ENCODE results near the gene IL37. TPM values are rescaled to one million over a fixed set of nuclear protein-coding genes. Genes with fewer than 3 reads are reported as not detected.

Gene IL37
- total and polyA plus RNA-seq, 2 of the 13 experiments (the other 11 are each of a cell fraction or from before 2014, with no cell fraction given), result not detected

GRCh38 chr2:112938904-112939303, 27.9 kb downstream of the IL37 start (continued):
- no peak for TF ChIP-seq SMARCE1 (IDR thresholded peaks at IDR 0.05; ENCODE audit: borderline replicate concordance)

- DNase-seq (ENCODE audit: low spot score), result no peak
- CTCF ChIA-PET (ENCODE audit: low intra/inter-chr PET ratio, low total read pairs), result no interaction called here
Observed at GRCh38 chr2:112939425-112939824, 28.5 kb downstream of the IL37 start.

More at GRCh38 chr2:112939425-112939824, 28.5 kb downstream of the IL37 start:
- no peak overlapping the region for H3K4me3 ChIP-seq (replicated peaks in 1 of 3; ENCODE audit: insufficient read depth in 1 of 3, low read depth in 2 of 3, low read length in 3 of 3)
- H2AFZ ChIP-seq (ENCODE audit: low read length), result no peak overlapping the region
- no peaks in the 10 kb centered on the region for H3K79me2 ChIP-seq (ENCODE audit: insufficient read depth, low read length)
- no peak for TF ChIP-seq ZMAT3 (CRISPR knock-in tag; conservative IDR thresholded peaks at IDR 0.05)
- no peak for TF ChIP-seq SMARCE1 (IDR thresholded peaks at IDR 0.05; ENCODE audit: borderline replicate concordance)
- TF ChIP-seq ZSCAN21 (CRISPR knock-in tag; IDR thresholded peaks at IDR 0.05; ENCODE audit: borderline replicate concordance), result no peak
- TF ChIP-seq NRL (CRISPR knock-in tag; IDR thresholded peaks at IDR 0.05; ENCODE audit: borderline replicate concordance), result no peak
- TF ChIP-seq JARID2 (CRISPR knock-in tag; IDR thresholded peaks at IDR 0.05; ENCODE audit: insufficient replicate concordance), result no peak
- TF ChIP-seq ZNF687 (CRISPR knock-in tag; IDR thresholded peaks at IDR 0.05), result no peak
- TF ChIP-seq ZFP36 (IDR thresholded peaks at IDR 0.05; ENCODE audit: borderline replicate concordance, low read depth, low read length, partially characterized antibody), result no peak
- no peak for TF ChIP-seq ZNF510 (CRISPR knock-in tag; IDR thresholded peaks at IDR 0.05; ENCODE audit: low read depth)
- no peak for TF ChIP-seq GLMP (CRISPR knock-in tag; IDR thresholded peaks at IDR 0.05; ENCODE audit: borderline replicate concordance)
- no TSS peak for BruUV-seq (replicated peaks)
- WGBS (ENCODE audit: low lambda C conversion rate), result 44% methylated on average over 5 of the region's 5 CpGs
- H3K27me3 ChIP-seq (ENCODE audit: control insufficient read depth in 1 of 2, insufficient read depth in 2 of 2, low read length in 2 of 2), result no peaks in the 10 kb centered on the region; a peak in 2 of 5 replicates
- in situ Hi-C loops (cut with HindIII; ENCODE audit: extremely low pct_ligation_motif_present, low pct_unique_long_range_greater_than_20kb) (no loop called here), intact Hi-C loops (cut with micrococcal nuclease; ENCODE audit: unreplicated experiment) (no loop called here)
- H3K9me3 ChIP-seq (ENCODE audit: low read length), result no peaks in the 10 kb centered on the region
- H4K20me1 ChIP-seq (ENCODE audit: insufficient read depth, low read length), result no peaks in the 10 kb centered on the region
- H3K4me1 ChIP-seq (ENCODE audit: insufficient read depth, low read length), result peaks cover 8% of the 10 kb centered on the region; the same call in 1 of the 2 replicates
- FAIRE-seq, result no peak
- H3K4me2 ChIP-seq (ENCODE audit: low read depth, low read length), result no peak overlapping the region
- POLR2A ChIA-PET, result no interaction called here
- ATAC-seq, result no peak
- H3K36me3 ChIP-seq (replicated peaks in 1 of 2; ENCODE audit: control insufficient read depth in 1 of 2, insufficient read depth in 2 of 2, low read length in 2 of 2), result no peaks in the 10 kb centered on the region
- H3K9ac ChIP-seq (ENCODE audit: insufficient read depth, low read depth, low read length), result no peak overlapping the region
- H3K27ac ChIP-seq (ENCODE audit: extremely low read length, insufficient read depth, low read length), result no peak overlapping the region

Data from HepG2 (cell line).